H9 (cell line): ENCODE data around the gene NUP210. TPM values are rescaled to one million over a fixed set of nuclear protein-coding genes. Genes with fewer than 3 reads are reported as not detected.
A peak's percentile ranks its signal among the peaks of the same experiment; 100 is the strongest.

ENCODE experiments used
- DNase-seq: peaks from one replicate; pipeline ENCODE4 v3.0.0-alpha.2; 2017
- H2AFZ ChIP-seq: one replicate; pipeline ENCODE4 v1.6.1; 2013; ENCODE audit warnings: mild to moderate bottlenecking, low read length, control low read depth, moderate library complexity
- H2AK5ac ChIP-seq: 2 replicates; pipeline ENCODE4 v1.6.1; 2013; ENCODE audit warnings: low read length, control low read depth, mixed read lengths; ENCODE audit not compliant: insufficient read length
- H2BK120ac ChIP-seq: one replicate; pipeline ENCODE4 v1.6.1; 2013; ENCODE audit warnings: low read depth, mild to moderate bottlenecking, low read length, control low read depth, inconsistent platforms; ENCODE audit not compliant: poor library complexity, severe bottlenecking
- H2BK12ac ChIP-seq: 2 replicates; pipeline ENCODE4 v1.6.1; 2013; ENCODE audit warnings: low read length, control low read depth, mixed read lengths, low read depth; ENCODE audit not compliant: insufficient read length
- H2BK15ac ChIP-seq: 2 replicates; pipeline ENCODE4 v1.6.1; 2013; ENCODE audit warnings: low read depth, low read length, control low read depth
- H2BK20ac ChIP-seq: one replicate; pipeline ENCODE4 v1.6.1; 2013; ENCODE audit warnings: low read depth, mild to moderate bottlenecking, low read length, control low read depth, inconsistent platforms; ENCODE audit not compliant: poor library complexity, severe bottlenecking
- H2BK5ac ChIP-seq: 2 replicates; pipeline ENCODE4 v1.6.1; 2013; ENCODE audit warnings: low read length, control low read depth, mixed read lengths; ENCODE audit not compliant: insufficient read length
- H3K14ac ChIP-seq: 2 replicates; pipeline ENCODE4 v1.6.1; 2013; ENCODE audit warnings: low read length, control low read depth; ENCODE audit not compliant: insufficient read depth
- H3K18ac ChIP-seq: 2 replicates; pipeline ENCODE4 v1.6.1; 2013; ENCODE audit warnings: low read depth, mild to moderate bottlenecking, mixed read lengths, low read length, control low read depth; ENCODE audit not compliant: insufficient read length
- H3K23ac ChIP-seq: 2 replicates; pipeline ENCODE4 v1.6.1; 2013; ENCODE audit warnings: low read length, control low read depth, mixed read lengths, low read depth; ENCODE audit not compliant: insufficient read length
- H3K23me2 ChIP-seq: 2 replicates; pipeline ENCODE4 v1.6.1; 2013; ENCODE audit warnings: low read depth, mild to moderate bottlenecking, mixed read lengths, low read length, control low read depth; ENCODE audit not compliant: insufficient read length, poor library complexity, severe bottlenecking
- H3K27ac ChIP-seq: 2 replicates; pipeline ENCODE4 v1.5.1; 2013; ENCODE audit warnings: low read length, control low read depth, mixed read lengths, low read depth; ENCODE audit not compliant: insufficient read length
- H3K27me3 ChIP-seq: 2 replicates; pipeline ENCODE4 v1.6.1; 2013; ENCODE audit warnings: low read length, control low read depth, inconsistent platforms; ENCODE audit not compliant: insufficient read depth
- H3K4ac ChIP-seq: 2 replicates; pipeline ENCODE4 v1.6.1; 2013; ENCODE audit warnings: low read depth, mild to moderate bottlenecking, control low read depth, inconsistent platforms, low read length, moderate library complexity
- H3K4me1 ChIP-seq: 2 replicates; pipeline ENCODE4 v1.6.1; 2013; ENCODE audit warnings: low read length, control low read depth, inconsistent platforms; ENCODE audit not compliant: insufficient read depth
- H3K4me2 ChIP-seq: 2 replicates; pipeline ENCODE4 v1.6.1; 2013; ENCODE audit warnings: low read length, control low read depth, mixed read lengths; ENCODE audit not compliant: insufficient read length, insufficient read depth
- H3K56ac ChIP-seq: 2 replicates; pipeline ENCODE4 v1.6.1; 2013; ENCODE audit warnings: low read depth, mild to moderate bottlenecking, mixed read lengths, low read length, control low read depth; ENCODE audit not compliant: insufficient read length
- H3K79me1 ChIP-seq: 2 replicates; pipeline ENCODE4 v1.6.1; 2013; ENCODE audit warnings: low read depth, mild to moderate bottlenecking, moderate library complexity, low read length, control low read depth, inconsistent platforms; ENCODE audit not compliant: insufficient read depth, poor library complexity, severe bottlenecking
- H3K79me2 ChIP-seq: 2 replicates; pipeline ENCODE4 v1.6.1; 2013; ENCODE audit warnings: low read length, control low read depth, inconsistent platforms; ENCODE audit not compliant: insufficient read depth
- H3K9ac ChIP-seq: 2 replicates; pipeline ENCODE4 v1.6.1; 2013; ENCODE audit warnings: low read length, control low read depth, mixed read lengths; ENCODE audit not compliant: insufficient read length; ENCODE audit errors: extremely low read depth
- H3K9me3 ChIP-seq: one replicate; pipeline ENCODE4 v1.6.1; 2013; ENCODE audit warnings: low read depth, low read length, inconsistent platforms; ENCODE audit not compliant: control insufficient read depth
- H3T11ph ChIP-seq: one replicate; pipeline ENCODE4 v1.6.1; 2013; ENCODE audit warnings: mild to moderate bottlenecking, low read length, control low read depth, inconsistent platforms
- H4K20me1 ChIP-seq: one replicate; pipeline ENCODE4 v1.6.1; 2013; ENCODE audit not compliant: control insufficient read depth, insufficient read length, insufficient read depth
- H4K5ac ChIP-seq: 2 replicates; pipeline ENCODE4 v1.6.1; 2013; ENCODE audit warnings: low read depth, mild to moderate bottlenecking, mixed read lengths, low read length, control low read depth; ENCODE audit not compliant: insufficient read length
- H4K8ac ChIP-seq: replicated peaks from 2 replicates; pipeline ENCODE4 v1.6.1; 2013; ENCODE audit warnings: low read length, control low read depth, mixed read lengths, low read depth; ENCODE audit not compliant: insufficient read length
- H4K91ac ChIP-seq: 2 replicates; pipeline ENCODE4 v1.6.1; 2013; ENCODE audit warnings: low read depth, mild to moderate bottlenecking, moderate library complexity, mixed read lengths, low read length, control low read depth; ENCODE audit not compliant: insufficient read length
- H3K27ac Mint-ChIP-seq, 3 experiments: 2 replicates in 2 of 3; 3 replicates in 1 of 3; pipeline ENCODE4 v1.8.0; 2020 to 2021; ENCODE audit warnings: mixed read lengths in 3 of 3, mild to moderate bottlenecking in 1 of 3, moderate library complexity in 1 of 3
- H3K27me3 Mint-ChIP-seq: 2 replicates; pipeline ENCODE4 v1.8.0; 2021; ENCODE audit warnings: low read depth, mild to moderate bottlenecking, moderate library complexity, mixed read lengths
- H3K36me3 Mint-ChIP-seq, 3 experiments: 2 replicates in 2 of 3; 3 replicates in 1 of 3; pipeline ENCODE4 v1.8.0; 2020 to 2021; ENCODE audit warnings: low read depth in 3 of 3, mixed read lengths in 3 of 3; ENCODE audit not compliant: insufficient read depth in 1 of 3
- H3K4me1 Mint-ChIP-seq, 2 experiments: 2 replicates each; pipeline ENCODE4 v1.8.0; 2020; ENCODE audit warnings: mixed read lengths in 2 of 2
- H3K4me3 Mint-ChIP-seq, 2 experiments: 2 replicates in 1 of 2; 3 replicates in 1 of 2; pipeline ENCODE4 v1.8.0; 2020 to 2021; ENCODE audit warnings: mild to moderate bottlenecking in 2 of 2, mixed read lengths in 2 of 2, moderate library complexity in 1 of 2
- H3K9me3 Mint-ChIP-seq, 2 experiments: 2 replicates in 1 of 2; 3 replicates in 1 of 2; pipeline ENCODE4 v1.8.0; 2020; ENCODE audit warnings: mild to moderate bottlenecking in 2 of 2, mixed read lengths in 2 of 2, moderate library complexity in 1 of 2
- WGBS: extraction: QIAGEN DNeasy Blood & Tissue Kit; methylation state at CpG from one replicate; pipeline ENCODE4 v1.1.7; 2013; ENCODE audit warnings: missing lambda C conversion rate, low lambda C conversion rate, mixed read lengths; ENCODE audit not compliant: insufficient read length; ENCODE audit errors: extremely low coverage; 5-methylcytosine and 5-hydroxymethylcytosine counted together
- total RNA-seq: library from RNA; stranded (reverse); gene quantifications from 2 replicates; pipeline ENCODE4 v1.2.1, GENCODE V29; 2021
- TF ChIP-seq, protein P1 (sequence below): fragments of 200-600 bp; sonication (generic); conservative IDR thresholded peaks from 3 replicates; pipeline ENCODE4 v1.8.0; 2021; ENCODE audit warnings: antibody characterized with exemption, mild to moderate bottlenecking

Gene NUP210
- total RNA-seq, 1 experiment from 2014 or later = 48.8 TPM

DNA sequence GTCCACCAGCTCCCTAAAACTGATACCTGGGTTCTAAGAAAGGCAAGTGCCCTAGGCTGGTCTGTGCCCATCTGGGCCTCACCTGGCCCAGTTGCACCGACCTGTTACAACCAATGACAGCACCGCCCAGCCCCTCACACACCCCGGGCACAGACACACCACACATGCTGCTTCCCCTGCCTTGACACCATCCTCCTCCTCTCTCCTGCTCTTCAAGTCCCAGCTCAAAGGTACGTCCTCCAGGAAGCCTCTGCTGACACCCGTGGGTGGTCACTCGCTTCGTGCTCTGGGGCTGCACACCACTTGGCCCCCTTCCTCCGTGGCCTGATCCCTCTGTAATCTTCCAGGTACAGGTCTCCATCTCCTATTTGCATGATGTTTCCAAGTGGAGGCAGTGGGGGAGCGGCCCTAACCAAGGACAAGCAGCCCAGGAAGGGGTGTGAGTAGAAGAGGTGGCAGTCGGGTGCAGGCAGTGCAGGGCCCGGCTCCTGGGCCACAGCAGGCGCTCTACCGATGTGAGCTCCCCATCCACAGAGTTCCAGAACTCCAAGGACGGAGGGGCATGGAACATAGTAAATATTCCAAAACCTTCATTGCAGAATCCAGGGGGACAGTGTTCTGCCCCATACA lies 144.6 kb downstream of the NUP210 start:
- Histone ChIP-seq H3K4me1 (no peaks in the 10 kb centered on the region), H3T11ph (no peak overlapping the region), H2BK5ac (no peak overlapping the region), H4K91ac (no peak overlapping the region), H3K9me3 (no peaks in the 10 kb centered on the region), H2AK5ac (no peak overlapping the region), H3K4ac (no peak overlapping the region), H3K23ac (no peak overlapping the region), H4K20me1 (no peaks in the 10 kb centered on the region), H3K56ac (no peak overlapping the region), H3K9ac (no peak overlapping the region), H2BK15ac (no peak overlapping the region), H2BK120ac (no peak overlapping the region), H2BK12ac (no peak overlapping the region), H3K18ac (no peak overlapping the region), H4K5ac (no peak overlapping the region), H3K27me3 (no peaks in the 10 kb centered on the region), H3K79me1 (no peaks in the 10 kb centered on the region), H2BK20ac (no peak overlapping the region), H3K23me2 (no peaks in the 10 kb centered on the region), H3K27ac (no peak overlapping the region), H2AFZ (no peak overlapping the region), H3K4me2 (no peak overlapping the region), H3K79me2 (no peaks in the 10 kb centered on the region), H3K14ac (no peak overlapping the region), H4K8ac (no peak overlapping the region)
- Mint-ChIP-seq H3K4me3 (no peak overlapping the region), H3K9me3 (peaks cover 0 to 2% of the 10 kb centered on the region in 2 experiments; a peak in 1 of 5 replicates), H3K4me1 (peaks cover 8 to 18% of the 10 kb centered on the region in 2 experiments), H3K36me3 (no peaks in the 10 kb centered on the region; a peak in 1 of 7 replicates), H3K27ac (peak overlapping the region in 1 of 3 experiments; percentile 77; a peak in 2 of 7 replicates), H3K27me3 (peaks cover 4% of the 10 kb centered on the region; the same call in 1 of the 2 replicates)
- no peak for DNase-seq
- WGBS = no CpG with 5 or more reads among the region's 14 CpGs
- TF ChIP-seq, protein P1, sequence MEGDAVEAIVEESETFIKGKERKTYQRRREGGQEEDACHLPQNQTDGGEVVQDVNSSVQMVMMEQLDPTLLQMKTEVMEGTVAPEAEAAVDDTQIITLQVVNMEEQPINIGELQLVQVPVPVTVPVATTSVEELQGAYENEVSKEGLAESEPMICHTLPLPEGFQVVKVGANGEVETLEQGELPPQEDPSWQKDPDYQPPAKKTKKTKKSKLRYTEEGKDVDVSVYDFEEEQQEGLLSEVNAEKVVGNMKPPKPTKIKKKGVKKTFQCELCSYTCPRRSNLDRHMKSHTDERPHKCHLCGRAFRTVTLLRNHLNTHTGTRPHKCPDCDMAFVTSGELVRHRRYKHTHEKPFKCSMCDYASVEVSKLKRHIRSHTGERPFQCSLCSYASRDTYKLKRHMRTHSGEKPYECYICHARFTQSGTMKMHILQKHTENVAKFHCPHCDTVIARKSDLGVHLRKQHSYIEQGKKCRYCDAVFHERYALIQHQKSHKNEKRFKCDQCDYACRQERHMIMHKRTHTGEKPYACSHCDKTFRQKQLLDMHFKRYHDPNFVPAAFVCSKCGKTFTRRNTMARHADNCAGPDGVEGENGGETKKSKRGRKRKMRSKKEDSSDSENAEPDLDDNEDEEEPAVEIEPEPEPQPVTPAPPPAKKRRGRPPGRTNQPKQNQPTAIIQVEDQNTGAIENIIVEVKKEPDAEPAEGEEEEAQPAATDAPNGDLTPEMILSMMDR = no peak
